K562 (cell line): ENCODE data around the gene TUT1. TPM values are rescaled to one million over a fixed set of nuclear protein-coding genes. Genes with fewer than 3 reads are reported as not detected.

Experiments used
- ADNP ChIP-seq: fragments of 200-800 bp; sonication (Bioruptor generic); IDR thresholded peaks from 2 replicates; pipeline ENCODE4 v1.6.1; 2016; ENCODE audit warnings: missing genetic modification characterization, missing compliant biosample characterization
- ELF4 ChIP-seq: fragments of 450-650 bp; formaldehyde crosslinking; IDR thresholded peaks from 2 replicates; pipeline ENCODE4 v1.4.0; 2022; ENCODE audit warnings: missing genetic modification characterization
- ILK ChIP-seq: fragments of 450-650 bp; IDR thresholded peaks from 2 replicates; pipeline ENCODE4 v1.6.1; 2016; ENCODE audit warnings: missing genetic modification characterization, low read depth, mild to moderate bottlenecking, missing compliant biosample characterization, moderate library complexity, borderline replicate concordance
- KDM1A ChIP-seq, 2 experiments: fragments of 450-650 bp; IDR thresholded peaks; 2 replicates each; pipeline ENCODE4 v1.6.1; 2016; ENCODE audit warnings: mild to moderate bottlenecking in 2 of 2
- LCOR ChIP-seq: sonication (generic); formaldehyde crosslinking; IDR thresholded peaks from 2 replicates; pipeline ENCODE4 v1.8.0; 2022; ENCODE audit warnings: mild to moderate bottlenecking, missing genetic modification reagents
- NFXL1 ChIP-seq: fragments of 450-650 bp; formaldehyde crosslinking; IDR thresholded peaks from 2 replicates; pipeline ENCODE4 v1.4.0; 2021; ENCODE audit warnings: mild to moderate bottlenecking
- POLR2AphosphoS5 ChIP-seq: IDR thresholded peaks from 2 replicates; pipeline ENCODE4 v1.6.1; 2011; ENCODE audit warnings: mild to moderate bottlenecking, low read depth, low read length, moderate library complexity; ENCODE audit not compliant: control insufficient read depth, insufficient read depth
- PTBP1 ChIP-seq: fragments of 200-400 bp; formaldehyde crosslinking; IDR thresholded peaks from 2 replicates; pipeline ENCODE4 v1.6.1; 2017; ENCODE audit warnings: low read depth, low read length
- STAG1 ChIP-seq: sonication (generic); formaldehyde crosslinking; IDR thresholded peaks from 2 replicates; pipeline ENCODE4 v1.5.0; 2020; ENCODE audit warnings: missing genetic modification reagents, borderline replicate concordance
- TFAM ChIP-seq: fragments of 250-450 bp; sonication (Bioruptor Pico); conservative IDR thresholded peaks from 2 replicates; pipeline ENCODE4 v1.5.0; 2021; ENCODE audit warnings: mild to moderate bottlenecking, moderate library complexity
- ZNF699 ChIP-seq: fragments of 250-450 bp; sonication (Bioruptor Pico); IDR thresholded peaks from 2 replicates; pipeline ENCODE4 v1.8.0; 2021; ENCODE audit warnings: mild to moderate bottlenecking, moderate library complexity; ENCODE audit not compliant: insufficient replicate concordance
- polyA plus RNA-seq, 8 experiments: library from polyadenylated mRNA; depleted of rRNA in 4 of 8; stranded (reverse) in 5 of 8; unstranded in 3 of 8; fragments of >200 nt; fragmentation: Nextera tagmentation in 2 of 8; fragmentation: Illumina TruSeq in 1 of 8; extraction: Ambion mirVana in 2 of 8; extraction: Trizol in 1 of 8; gene quantifications; 2 replicates each; pipeline versions ENCODE4 v1.2.1 to v1.2.3, GENCODE V29; 2011 to 2014; ENCODE audit warnings: inconsistent platforms in 1 of 8, missing spikeins in 1 of 8
- total RNA-seq, 7 experiments: library from RNA; depleted of rRNA in 6 of 7; stranded (reverse); fragments of >200 nt in 6 of 7; fragmentation: Illumina TruSeq in 2 of 7; extraction: Trizol in 2 of 7; gene quantifications; 2 replicates each; pipeline versions ENCODE4 v1.2.1 to v1.2.3, GENCODE V29; 2011 to 2021; ENCODE audit warnings: low replicate concordance in 1 of 7
- TF ChIP-seq, protein P1 (sequence below): fragments of 250-450 bp; sonication (Bioruptor Pico); IDR thresholded peaks from 2 replicates; pipeline ENCODE4 v1.4.0; 2020; ENCODE audit warnings: mild to moderate bottlenecking, moderate library complexity
- TF ChIP-seq, protein P2 (sequence below): fragments of 250-450 bp; sonication (Bioruptor Pico); IDR thresholded peaks from 2 replicates; pipeline ENCODE4 v1.4.0; 2020; ENCODE audit warnings: mild to moderate bottlenecking
- TF ChIP-seq, protein P3 (sequence below), 2 experiments: IDR thresholded peaks; 2 replicates each; pipeline ENCODE4 v1.6.1; 2012; ENCODE audit warnings: improper control_type of control experiment in 2 of 2, low read depth in 2 of 2, low read length in 2 of 2, borderline replicate concordance in 1 of 2
- TF ChIP-seq, protein P4 (sequence below): fragments of 450-650 bp; IDR thresholded peaks from 2 replicates; pipeline ENCODE4 v1.6.1; 2016; ENCODE audit warnings: low read depth, mild to moderate bottlenecking, moderate library complexity

TUT1 gene
- total and polyA plus RNA-seq, 9 of the 15 experiments (the other 6 are each of a cell fraction or from before 2014, with no cell fraction given), result 0.66 to 44.3 (median 15.7) TPM

DNA sequence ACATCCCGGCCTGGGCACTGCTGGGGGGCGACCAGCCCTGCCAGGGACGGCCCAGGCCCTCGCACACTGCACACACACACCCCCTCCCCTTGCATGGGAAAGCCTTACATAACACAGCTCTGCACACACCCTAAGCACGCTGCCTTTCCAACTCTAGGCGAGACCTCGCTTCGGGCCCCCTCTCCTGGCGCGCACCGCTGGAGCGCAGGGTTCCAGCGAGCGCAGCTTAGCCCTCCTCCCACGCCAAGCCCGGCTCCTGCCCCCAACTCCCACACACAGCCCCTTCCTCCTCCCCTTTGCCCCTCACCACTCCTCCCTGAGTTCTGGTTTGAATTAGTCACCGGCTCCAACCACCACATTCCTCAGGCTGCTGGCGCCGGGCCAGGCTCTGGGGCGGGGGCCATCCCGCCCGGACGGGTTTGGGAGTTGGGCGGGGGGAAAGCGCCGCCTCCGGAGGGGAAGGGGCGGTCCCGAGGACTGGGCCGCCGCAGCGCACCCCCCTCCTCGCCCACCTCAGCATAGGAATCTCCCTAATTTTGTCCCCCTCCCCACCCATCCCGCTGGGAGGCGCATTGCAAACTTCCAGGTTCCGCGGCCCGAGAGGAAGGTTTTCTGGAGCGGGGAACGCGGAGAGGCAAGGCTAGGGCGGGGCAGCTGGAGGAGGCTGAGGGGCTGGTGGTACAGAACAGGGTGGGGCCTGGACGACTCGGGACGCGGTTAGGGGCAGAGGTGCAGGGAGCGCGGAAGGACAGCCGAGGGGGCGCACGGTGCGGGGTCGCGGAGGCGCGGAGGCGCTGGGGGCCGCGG, 45.7 kb downstream of the TUT1 start (continued):
- TF ChIP-seq, protein P1, sequence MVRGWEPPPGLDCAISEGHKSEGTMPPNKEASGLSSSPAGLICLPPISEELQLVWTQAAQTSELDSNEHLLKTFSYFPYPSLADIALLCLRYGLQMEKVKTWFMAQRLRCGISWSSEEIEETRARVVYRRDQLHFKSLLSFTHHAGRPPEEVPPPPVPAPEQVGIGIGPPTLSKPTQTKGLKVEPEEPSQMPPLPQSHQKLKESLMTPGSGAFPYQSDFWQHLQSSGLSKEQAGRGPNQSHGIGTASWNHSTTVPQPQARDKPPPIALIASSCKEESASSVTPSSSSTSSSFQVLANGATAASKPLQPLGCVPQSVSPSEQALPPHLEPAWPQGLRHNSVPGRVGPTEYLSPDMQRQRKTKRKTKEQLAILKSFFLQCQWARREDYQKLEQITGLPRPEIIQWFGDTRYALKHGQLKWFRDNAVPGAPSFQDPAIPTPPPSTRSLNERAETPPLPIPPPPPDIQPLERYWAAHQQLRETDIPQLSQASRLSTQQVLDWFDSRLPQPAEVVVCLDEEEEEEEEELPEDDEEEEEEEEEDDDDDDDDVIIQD (CRISPR knock-in tag), result no peak
- TF ChIP-seq LCOR (peak; percentile 23; the same call in 1 of the 2 replicates), ZNF699 (CRISPR knock-in tag) (no peak), ILK (tag) (no peak), ELF4 (CRISPR knock-in tag) (peak; percentile 76; the same call in 1 of the 2 replicates), TFAM (CRISPR knock-in tag) (no peak), STAG1 (CRISPR knock-in tag) (no peak), KDM1A (IDR thresholded peaks at IDR 0.05) (peak in 1 of 2 experiments; percentile 88; a peak in 3 of 4 replicates), NFXL1 (CRISPR knock-in tag) (no peak), POLR2AphosphoS5 (peak; percentile 53; the same call in 1 of the 2 replicates), PTBP1 (no peak), ADNP (tag) (no peak)
- TF ChIP-seq, protein P2, sequence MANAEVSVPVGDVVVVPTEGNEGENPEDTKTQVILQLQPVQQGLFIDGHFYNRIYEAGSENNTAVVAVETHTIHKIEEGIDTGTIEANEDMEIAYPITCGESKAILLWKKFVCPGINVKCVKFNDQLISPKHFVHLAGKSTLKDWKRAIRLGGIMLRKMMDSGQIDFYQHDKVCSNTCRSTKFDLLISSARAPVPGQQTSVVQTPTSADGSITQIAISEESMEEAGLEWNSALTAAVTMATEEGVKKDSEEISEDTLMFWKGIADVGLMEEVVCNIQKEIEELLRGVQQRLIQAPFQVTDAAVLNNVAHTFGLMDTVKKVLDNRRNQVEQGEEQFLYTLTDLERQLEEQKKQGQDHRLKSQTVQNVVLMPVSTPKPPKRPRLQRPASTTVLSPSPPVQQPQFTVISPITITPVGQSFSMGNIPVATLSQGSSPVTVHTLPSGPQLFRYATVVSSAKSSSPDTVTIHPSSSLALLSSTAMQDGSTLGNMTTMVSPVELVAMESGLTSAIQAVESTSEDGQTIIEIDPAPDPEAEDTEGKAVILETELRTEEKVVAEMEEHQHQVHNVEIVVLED, result 0 out of 2 replicates have a peak, but pooled peaks have one; percentile 15
- TF ChIP-seq, protein P3, sequence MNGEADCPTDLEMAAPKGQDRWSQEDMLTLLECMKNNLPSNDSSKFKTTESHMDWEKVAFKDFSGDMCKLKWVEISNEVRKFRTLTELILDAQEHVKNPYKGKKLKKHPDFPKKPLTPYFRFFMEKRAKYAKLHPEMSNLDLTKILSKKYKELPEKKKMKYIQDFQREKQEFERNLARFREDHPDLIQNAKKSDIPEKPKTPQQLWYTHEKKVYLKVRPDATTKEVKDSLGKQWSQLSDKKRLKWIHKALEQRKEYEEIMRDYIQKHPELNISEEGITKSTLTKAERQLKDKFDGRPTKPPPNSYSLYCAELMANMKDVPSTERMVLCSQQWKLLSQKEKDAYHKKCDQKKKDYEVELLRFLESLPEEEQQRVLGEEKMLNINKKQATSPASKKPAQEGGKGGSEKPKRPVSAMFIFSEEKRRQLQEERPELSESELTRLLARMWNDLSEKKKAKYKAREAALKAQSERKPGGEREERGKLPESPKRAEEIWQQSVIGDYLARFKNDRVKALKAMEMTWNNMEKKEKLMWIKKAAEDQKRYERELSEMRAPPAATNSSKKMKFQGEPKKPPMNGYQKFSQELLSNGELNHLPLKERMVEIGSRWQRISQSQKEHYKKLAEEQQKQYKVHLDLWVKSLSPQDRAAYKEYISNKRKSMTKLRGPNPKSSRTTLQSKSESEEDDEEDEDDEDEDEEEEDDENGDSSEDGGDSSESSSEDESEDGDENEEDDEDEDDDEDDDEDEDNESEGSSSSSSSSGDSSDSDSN (IDR thresholded peaks at IDR 0.05; ENCODE audit: borderline replicate concordance in 1 of 2, low read depth in 2 of 2, low read length in 2 of 2), result peak; percentile 31 to 55; a peak in 2 of 4 replicates
- TF ChIP-seq, protein P4, sequence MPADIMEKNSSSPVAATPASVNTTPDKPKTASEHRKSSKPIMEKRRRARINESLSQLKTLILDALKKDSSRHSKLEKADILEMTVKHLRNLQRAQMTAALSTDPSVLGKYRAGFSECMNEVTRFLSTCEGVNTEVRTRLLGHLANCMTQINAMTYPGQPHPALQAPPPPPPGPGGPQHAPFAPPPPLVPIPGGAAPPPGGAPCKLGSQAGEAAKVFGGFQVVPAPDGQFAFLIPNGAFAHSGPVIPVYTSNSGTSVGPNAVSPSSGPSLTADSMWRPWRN, result 0 out of 2 replicates have a peak, but pooled peaks have one; percentile 32
